SU-DHL-6 (cell line): ENCODE results near the gene ACTL8.

ENCODE experiments used
- H2AFZ ChIP-seq: fragments of 200-600 bp; sonication (generic); 2 replicates; pipeline ENCODE4 v1.6.1; 2014; ENCODE audit warnings: low read depth, mild to moderate bottlenecking, moderate library complexity, mixed read lengths, antibody characterized with exemption, low read length; ENCODE audit not compliant: severe bottlenecking
- H3F3A ChIP-seq: fragments of 200-600 bp; shearing (Covaris generic); 2 replicates; pipeline ENCODE4 v1.6.0; 2016; ENCODE audit warnings: antibody characterized with exemption, mild to moderate bottlenecking; ENCODE audit not compliant: insufficient read depth
- H3K27ac ChIP-seq: fragments of 200-600 bp; sonication (generic); 2 replicates; pipeline ENCODE4 v1.5.1; 2016; ENCODE audit warnings: low read depth, mild to moderate bottlenecking, low read length, moderate library complexity, mixed read lengths
- H3K27me3 ChIP-seq: fragments of 200-600 bp; sonication (generic), shearing (Covaris generic); 2 replicates; pipeline ENCODE4 v1.6.0; 2014; ENCODE audit warnings: mild to moderate bottlenecking, low read length
- H3K36me3 ChIP-seq: fragments of 200-600 bp; sonication (generic); 2 replicates; pipeline ENCODE4 v1.6.1; 2014; ENCODE audit warnings: mild to moderate bottlenecking, low read length, mixed read lengths
- H3K4me2 ChIP-seq: fragments of 300-600, 200-600 bp; shearing (Covaris generic), sonication (generic); 2 replicates; pipeline ENCODE4 v1.6.0; 2014; ENCODE audit warnings: low read length, low read depth, mild to moderate bottlenecking; ENCODE audit not compliant: poor library complexity, severe bottlenecking
- H3K4me3 ChIP-seq: fragments of 200-600 bp; sonication (generic); 2 replicates; pipeline ENCODE4 v1.5.1; 2014; ENCODE audit warnings: antibody characterized with exemption, low read length, mild to moderate bottlenecking, mixed read lengths; ENCODE audit not compliant: insufficient read depth, poor library complexity, severe bottlenecking
- H3K79me2 ChIP-seq: fragments of 200-600 bp; sonication (generic); 2 replicates; pipeline ENCODE4 v1.6.1; 2014; ENCODE audit warnings: mild to moderate bottlenecking, low read length, moderate library complexity; ENCODE audit not compliant: insufficient read depth
- H3K9ac ChIP-seq: fragments of 200-600 bp; sonication (generic); 2 replicates; pipeline ENCODE4 v1.7.0; 2014; ENCODE audit warnings: mild to moderate bottlenecking, low read length
- H3K9me2 ChIP-seq: fragments of 200-600 bp; sonication (generic); replicated peaks from 2 replicates; pipeline ENCODE4 v1.6.1; 2014; ENCODE audit warnings: low read length; ENCODE audit not compliant: insufficient read depth
- H3K9me3 ChIP-seq: fragments of 200-600 bp; sonication (generic); 2 replicates; pipeline ENCODE4 v1.6.1; 2014; ENCODE audit warnings: low read length, mixed read lengths; ENCODE audit not compliant: insufficient read depth
- H4K20me1 ChIP-seq: fragments of 200-600 bp; sonication (generic); 2 replicates; pipeline ENCODE4 v1.6.1; 2014; ENCODE audit warnings: low read depth, mild to moderate bottlenecking, antibody characterized with exemption, low read length, moderate library complexity, mixed read lengths
- CTCF ChIP-seq: fragments of 200-600 bp; sonication (generic); IDR thresholded peaks from one replicate; pipeline ENCODE4 v1.5.1; 2017; ENCODE audit warnings: antibody characterized with exemption, mild to moderate bottlenecking, low read length, moderate library complexity; ENCODE audit not compliant: insufficient read depth, poor library complexity, severe bottlenecking
- EZH2phosphoT487 ChIP-seq: fragments of 200-600 bp; sonication (generic), shearing (Covaris generic); conservative IDR thresholded peaks from 2 replicates; pipeline ENCODE4 v1.6.1; 2018; ENCODE audit warnings: mild to moderate bottlenecking, antibody characterized with exemption, low read length, moderate library complexity, mixed read lengths

The ACTL8 gene

DNA sequence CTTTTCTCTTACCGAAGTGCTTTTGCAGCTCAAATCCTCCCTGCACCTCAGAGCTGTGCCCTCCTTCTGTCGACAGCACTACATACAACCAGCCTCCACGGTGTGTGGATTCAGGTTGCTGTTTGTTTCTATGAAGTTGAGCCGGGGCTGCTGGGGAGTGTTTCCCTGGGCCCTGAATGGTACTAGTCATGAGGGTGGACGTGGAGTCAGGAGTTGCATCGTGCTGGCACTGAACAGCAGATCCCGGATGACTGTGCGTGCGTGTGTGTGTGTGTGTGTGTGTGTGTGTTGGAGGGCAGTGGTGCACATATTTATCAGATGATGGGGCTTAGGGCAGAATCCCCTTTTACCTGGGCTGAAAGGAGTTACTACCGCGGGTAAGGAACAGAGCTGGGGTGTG, 47.0 kb downstream of the ACTL8 start:
- TF ChIP-seq EZH2phosphoT487 (no peak), CTCF (no peak)
- H3K4me2 ChIP-seq, result no peak overlapping the region
- no peak overlapping the region for H2AFZ ChIP-seq
- no peaks in the 10 kb centered on the region for H3K36me3 ChIP-seq
- H3K4me3 ChIP-seq, result no peak overlapping the region
- H3K79me2 ChIP-seq, result no peaks in the 10 kb centered on the region
- H3K27me3 ChIP-seq, result no peaks in the 10 kb centered on the region
- no peaks in the 10 kb centered on the region for H3F3A ChIP-seq
- no peak overlapping the region for H3K9ac ChIP-seq
- no peaks in the 10 kb centered on the region for H3K9me2 ChIP-seq
- no peaks in the 10 kb centered on the region for H3K9me3 ChIP-seq
- no peak overlapping the region for H3K27ac ChIP-seq
- H4K20me1 ChIP-seq, result no peaks in the 10 kb centered on the region

- H3K27ac ChIP-seq, result no peak overlapping the region
- H3K4me3 ChIP-seq, result no peak overlapping the region
- no peaks in the 10 kb centered on the region for H3K27me3 ChIP-seq
- no peaks in the 10 kb centered on the region for H3K36me3 ChIP-seq
- H3K79me2 ChIP-seq, result no peaks in the 10 kb centered on the region
- H3F3A ChIP-seq, result no peaks in the 10 kb centered on the region
- TF ChIP-seq EZH2phosphoT487 (no peak), CTCF (no peak)
- H2AFZ ChIP-seq, result no peak overlapping the region
- no peaks in the 10 kb centered on the region for H3K9me2 ChIP-seq
- H3K9ac ChIP-seq, result no peak overlapping the region
- no peaks in the 10 kb centered on the region for H3K9me3 ChIP-seq
- H3K4me2 ChIP-seq, result no peak overlapping the region
- no peaks in the 10 kb centered on the region for H4K20me1 ChIP-seq
Measured at GRCh38 chr1:17802945-17803344, 47.8 kb downstream of the ACTL8 start.

- Histone ChIP-seq H2AFZ (no peak overlapping the region), H3K4me2 (no peak overlapping the region), H3K9me3 (no peaks in the 10 kb centered on the region), H3K4me3 (no peak overlapping the region), H3K36me3 (no peaks in the 10 kb centered on the region), H3K9me2 (no peaks in the 10 kb centered on the region), H3K79me2 (no peaks in the 10 kb centered on the region), H3K27ac (no peak overlapping the region), H3F3A (no peaks in the 10 kb centered on the region), H3K9ac (no peak overlapping the region), H4K20me1 (no peaks in the 10 kb centered on the region), H3K27me3 (no peaks in the 10 kb centered on the region)
- TF ChIP-seq EZH2phosphoT487, result no peak
Measured at GRCh38 chr1:17805869-17806684, 50.9 kb downstream of the ACTL8 start.

DNA sequence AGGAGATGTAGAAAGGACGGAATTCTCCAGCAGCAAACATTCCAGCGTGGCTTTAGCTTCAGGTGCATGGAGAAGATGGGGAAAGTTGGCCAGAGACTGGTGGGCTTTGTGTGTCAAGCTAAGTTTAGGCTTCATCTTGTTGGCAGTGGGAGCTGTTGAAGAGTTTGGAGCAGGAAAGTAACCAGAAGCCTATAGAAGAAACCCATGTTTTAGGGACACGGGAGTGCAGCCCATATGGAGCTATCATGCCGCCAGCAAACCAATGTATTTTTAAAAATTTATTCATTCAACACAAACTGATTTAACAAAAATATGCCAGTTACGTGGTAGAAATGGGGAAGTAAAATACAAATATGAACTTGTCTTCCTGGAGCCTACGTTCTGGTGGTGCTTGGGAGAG, 53.7 kb downstream of the ACTL8 start:
- Histone ChIP-seq H3K4me3 (no peak overlapping the region), H3K27ac (no peak overlapping the region), H3K9ac (no peak overlapping the region), H2AFZ (no peak overlapping the region), H3K36me3 (no peaks in the 10 kb centered on the region), H3F3A (no peaks in the 10 kb centered on the region), H4K20me1 (no peaks in the 10 kb centered on the region), H3K4me2 (no peak overlapping the region), H3K79me2 (no peaks in the 10 kb centered on the region), H3K9me2 (no peaks in the 10 kb centered on the region), H3K27me3 (0 out of 2 replicates have a peak, but pooled peaks cover 3% of the 10 kb centered on the region), H3K9me3 (no peaks in the 10 kb centered on the region)
- no peak for TF ChIP-seq CTCF
- TF ChIP-seq EZH2phosphoT487, result no peak
